ENCODE data around the gene EHD2.

DNA sequence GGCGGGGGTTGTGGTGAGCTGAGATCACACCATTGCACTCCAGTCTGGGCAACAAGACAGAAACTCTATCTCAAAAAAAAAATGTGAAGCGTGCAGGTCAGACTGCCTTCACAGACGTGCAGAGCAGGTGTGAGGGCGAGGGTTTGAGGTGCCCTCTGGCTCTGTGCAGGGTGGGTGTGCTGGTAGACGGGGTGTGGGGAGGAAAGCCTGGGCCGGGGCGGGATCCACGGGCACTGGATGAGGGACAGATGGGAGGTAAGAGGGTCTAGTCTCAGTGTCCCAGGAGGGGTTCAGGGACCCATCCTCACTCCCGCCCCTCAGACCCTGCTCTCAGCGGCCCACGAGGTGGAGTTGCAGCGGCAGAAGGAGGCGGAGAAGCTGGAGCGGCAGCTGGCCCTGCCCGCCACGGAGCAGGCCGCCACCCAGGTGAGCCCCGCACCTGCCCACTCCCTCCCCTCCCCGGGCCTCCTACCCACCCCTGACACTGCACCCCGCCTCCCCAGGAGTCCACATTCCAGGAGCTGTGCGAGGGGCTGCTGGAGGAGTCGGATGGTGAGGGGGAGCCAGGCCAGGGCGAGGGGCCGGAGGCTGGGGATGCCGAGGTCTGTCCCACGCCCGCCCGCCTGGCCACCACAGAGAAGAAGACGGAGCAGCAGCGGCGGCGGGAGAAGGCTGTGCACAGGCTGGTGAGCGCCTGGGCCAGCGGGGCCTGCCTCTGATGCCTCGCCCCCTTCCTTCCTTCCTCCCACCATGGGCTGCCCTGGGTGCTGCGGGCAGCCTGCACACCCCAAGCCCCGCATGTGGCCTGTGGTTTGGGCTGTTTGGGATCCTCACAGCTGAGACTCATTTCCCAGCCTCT is 41.2 kb downstream of the EHD2 start:
- TF ChIP-seq TAF1 (IDR thresholded peaks at IDR 0.05; ENCODE audit: low read depth) (no peak), FOXM1 (IDR thresholded peaks at IDR 0.05; ENCODE audit: borderline replicate concordance, low read depth) (no peak), TCF12 (IDR thresholded peaks at IDR 0.05; ENCODE audit: low read depth) (no peak), TEAD4 (IDR thresholded peaks at IDR 0.05) (no peak), EP300 (IDR thresholded peaks at IDR 0.05; ENCODE audit: borderline replicate concordance) (no peak), RAD21 (IDR thresholded peaks at IDR 0.05; ENCODE audit: low read depth) (no peak), EGR1 (IDR thresholded peaks at IDR 0.05) (no peak)

Measured in Ishikawa (cell line).